K562 (cell line): Measurements from ENCODE around the gene RIMS3. TPM values are rescaled to one million over a fixed set of nuclear protein-coding genes. Genes with fewer than 3 reads are reported as not detected.

Experiments used
- ADNP ChIP-seq: fragments of 200-800 bp; sonication (Bioruptor generic); IDR thresholded peaks from 2 replicates; pipeline ENCODE4 v1.6.1; 2016; ENCODE audit warnings: missing genetic modification characterization, missing compliant biosample characterization
- ASH1L ChIP-seq: fragments of 450-650 bp; IDR thresholded peaks from 2 replicates; pipeline ENCODE4 v1.6.1; 2018; ENCODE audit warnings: borderline replicate concordance, mild to moderate bottlenecking, low read depth; ENCODE audit not compliant: partially characterized antibody
- BDP1 ChIP-seq: IDR thresholded peaks from 3 replicates; pipeline ENCODE4 v1.6.1; 2011; ENCODE audit not compliant: insufficient read length, insufficient read depth
- BRF1 ChIP-seq: IDR thresholded peaks from 3 replicates; pipeline ENCODE4 v1.6.1; 2011; ENCODE audit warnings: borderline replicate concordance, mild to moderate bottlenecking; ENCODE audit not compliant: insufficient read length; ENCODE audit errors: extremely low read depth
- CBX1 ChIP-seq: sonication (generic); IDR thresholded peaks from 2 replicates; pipeline ENCODE4 v1.6.1; 2016; ENCODE audit warnings: antibody characterized with exemption, low read depth, mild to moderate bottlenecking
- CBX2 ChIP-seq: fragments of 200-600 bp; sonication (generic); IDR thresholded peaks from one replicate; pipeline ENCODE4 v1.6.1; 2012; ENCODE audit warnings: mild to moderate bottlenecking, low read length, inconsistent platforms; ENCODE audit not compliant: insufficient read depth, poor library complexity, severe bottlenecking
- CCAR2 ChIP-seq: fragments of 200-400 bp; formaldehyde crosslinking; IDR thresholded peaks from 2 replicates; pipeline ENCODE4 v1.6.1; 2017; ENCODE audit warnings: mild to moderate bottlenecking, low read depth, low read length
- CHCHD3 ChIP-seq: fragments of 250-450 bp; sonication (Bioruptor Pico); IDR thresholded peaks from 2 replicates; pipeline ENCODE4 v2.1.2; 2022; ENCODE audit warnings: mild to moderate bottlenecking
- CHD4 ChIP-seq: fragments of 200-600 bp; sonication (generic); IDR thresholded peaks from 3 replicates; pipeline ENCODE4 v1.6.1; 2012; ENCODE audit warnings: low read depth, mild to moderate bottlenecking, mixed read lengths, low read length, inconsistent platforms; ENCODE audit not compliant: insufficient read depth, insufficient replicate concordance, poor library complexity, severe bottlenecking
- FIP1L1 ChIP-seq: fragments of 200-400 bp; formaldehyde crosslinking; IDR thresholded peaks from 2 replicates; pipeline ENCODE4 v1.6.1; 2018; ENCODE audit warnings: mild to moderate bottlenecking, low read depth, low read length; ENCODE audit not compliant: poor library complexity, severe bottlenecking
- GABPA ChIP-seq: fragments of 200-800 bp; sonication (Bioruptor generic); conservative IDR thresholded peaks from 2 replicates; pipeline ENCODE4 v1.6.1; 2016; ENCODE audit warnings: low read depth, missing genetic modification characterization, missing compliant biosample characterization
- HCFC1 ChIP-seq: IDR thresholded peaks from 2 replicates; pipeline ENCODE4 v1.6.1; 2012; ENCODE audit warnings: low read depth, low read length, improper control_type of control experiment
- HIVEP1 ChIP-seq: fragments of 250-450 bp; sonication (Bioruptor Pico); IDR thresholded peaks from 2 replicates; pipeline ENCODE4 v1.4.0; 2020; ENCODE audit warnings: mild to moderate bottlenecking
- KLF6 ChIP-seq: fragments of 250-450 bp; sonication (Bioruptor Pico); IDR thresholded peaks from 2 replicates; pipeline ENCODE4 v1.4.0; 2020; ENCODE audit warnings: mild to moderate bottlenecking, moderate library complexity, borderline replicate concordance
- MEF2A ChIP-seq: IDR thresholded peaks from 2 replicates; pipeline ENCODE4 v1.6.1; 2011; ENCODE audit warnings: low read depth, mild to moderate bottlenecking, low read length, moderate library complexity; ENCODE audit not compliant: control insufficient read depth
- MYC ChIP-seq, 2 experiments: fragments of 250-450 bp in 1 of 2; sonication (Bioruptor Pico) in 1 of 2; IDR thresholded peaks; 2 replicates each; pipeline versions ENCODE4 v1.5.1 to v1.6.1; 2012 to 2021; ENCODE audit warnings: low read depth in 2 of 2, borderline replicate concordance in 1 of 2, improper control_type of control experiment in 1 of 2, low read length in 1 of 2, mild to moderate bottlenecking in 1 of 2, moderate library complexity in 1 of 2
- NELFE ChIP-seq: IDR thresholded peaks from 2 replicates; pipeline ENCODE4 v1.6.1; 2011; ENCODE audit warnings: mild to moderate bottlenecking; ENCODE audit not compliant: insufficient read depth, insufficient read length
- NONO ChIP-seq, 2 experiments: fragments of 200-400 bp in 1 of 2; fragments of 450-650 bp in 1 of 2; formaldehyde crosslinking in 1 of 2; IDR thresholded peaks; 2 replicates each; pipeline ENCODE4 v1.6.1; 2017; ENCODE audit warnings: low read depth in 2 of 2, mild to moderate bottlenecking in 2 of 2, moderate library complexity in 2 of 2, low read length in 1 of 2
- PPARD ChIP-seq: fragments of 250-450 bp; sonication (Bioruptor Pico); IDR thresholded peaks from 2 replicates; pipeline ENCODE4 v1.8.0; 2022; ENCODE audit warnings: inconsistent platforms, mild to moderate bottlenecking, moderate library complexity
- SAFB ChIP-seq: fragments of 200-400 bp; formaldehyde crosslinking; IDR thresholded peaks from 2 replicates; pipeline ENCODE4 v1.6.1; 2017; ENCODE audit warnings: low read depth, low read length, borderline replicate concordance
- SMAD1 ChIP-seq: fragments of 150-350 bp; IDR thresholded peaks from 2 replicates; pipeline ENCODE4 v1.6.1; 2014; ENCODE audit warnings: low read length, low read depth; ENCODE audit not compliant: partially characterized antibody
- SMARCB1 ChIP-seq: IDR thresholded peaks from 2 replicates; pipeline ENCODE4 v1.6.1; 2011; ENCODE audit warnings: improper control_type of control experiment, low read depth; ENCODE audit not compliant: insufficient read length
- ZEB2 ChIP-seq: fragments of 450-650 bp; IDR thresholded peaks from 2 replicates; pipeline ENCODE4 v1.6.1; 2016
- ZNF507 ChIP-seq: conservative IDR thresholded peaks from 2 replicates; pipeline ENCODE4 v1.6.1; 2017; ENCODE audit warnings: missing genetic modification characterization, missing compliant biosample characterization
- polyA plus RNA-seq, 8 experiments: library from polyadenylated mRNA; depleted of rRNA in 4 of 8; stranded (reverse) in 5 of 8; unstranded in 3 of 8; fragments of >200 nt; fragmentation: Nextera tagmentation in 2 of 8; fragmentation: Illumina TruSeq in 1 of 8; extraction: Ambion mirVana in 2 of 8; extraction: Trizol in 1 of 8; gene quantifications; 2 replicates each; pipeline versions ENCODE4 v1.2.1 to v1.2.3, GENCODE V29; 2011 to 2014; ENCODE audit warnings: inconsistent platforms in 1 of 8, missing spikeins in 1 of 8
- total RNA-seq, 7 experiments: library from RNA; depleted of rRNA in 6 of 7; stranded (reverse); fragments of >200 nt in 6 of 7; fragmentation: Illumina TruSeq in 2 of 7; extraction: Trizol in 2 of 7; gene quantifications; 2 replicates each; pipeline versions ENCODE4 v1.2.1 to v1.2.3, GENCODE V29; 2011 to 2021; ENCODE audit warnings: low replicate concordance in 1 of 7
- TF ChIP-seq, protein P1 (sequence below): fragments of 450-650 bp; IDR thresholded peaks from 2 replicates; pipeline ENCODE4 v1.6.1; 2016
- TF ChIP-seq, protein P2 (sequence below): fragments of 450-650 bp; IDR thresholded peaks from 2 replicates; pipeline ENCODE4 v1.6.1; 2018; ENCODE audit not compliant: partially characterized antibody

The RIMS3 gene
- total and polyA plus RNA-seq, 9 of the 15 experiments (the other 6 are each of a cell fraction or from before 2014, with no cell fraction given) = 0.06 to 1.2 (median 0.59) TPM

DNA sequence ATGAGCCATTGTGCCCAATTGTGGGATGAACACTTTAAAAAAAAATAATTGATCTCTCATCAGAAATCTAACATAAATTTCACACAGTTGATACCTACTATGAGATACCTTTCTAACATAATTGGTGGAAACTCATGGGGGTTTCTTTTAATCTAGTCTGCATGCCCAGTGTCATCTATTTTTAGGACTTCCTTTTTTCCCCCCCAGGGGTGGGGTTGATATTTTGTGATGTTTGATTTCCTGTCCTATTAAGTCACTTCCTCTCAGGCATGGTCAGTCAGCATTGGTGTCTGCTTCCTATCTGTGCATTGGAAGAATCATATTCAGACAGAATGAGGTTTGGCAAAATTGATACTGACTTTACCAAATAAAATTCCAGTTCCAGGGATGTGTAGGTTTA lies 47.5 kb upstream of the RIMS3 start (continued):
- TF ChIP-seq, protein P1, sequence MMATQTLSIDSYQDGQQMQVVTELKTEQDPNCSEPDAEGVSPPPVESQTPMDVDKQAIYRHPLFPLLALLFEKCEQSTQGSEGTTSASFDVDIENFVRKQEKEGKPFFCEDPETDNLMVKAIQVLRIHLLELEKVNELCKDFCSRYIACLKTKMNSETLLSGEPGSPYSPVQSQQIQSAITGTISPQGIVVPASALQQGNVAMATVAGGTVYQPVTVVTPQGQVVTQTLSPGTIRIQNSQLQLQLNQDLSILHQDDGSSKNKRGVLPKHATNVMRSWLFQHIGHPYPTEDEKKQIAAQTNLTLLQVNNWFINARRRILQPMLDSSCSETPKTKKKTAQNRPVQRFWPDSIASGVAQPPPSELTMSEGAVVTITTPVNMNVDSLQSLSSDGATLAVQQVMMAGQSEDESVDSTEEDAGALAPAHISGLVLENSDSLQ = no peak
- TF ChIP-seq CCAR2 (no peak), CHD4 (no peak), MEF2A (peak; percentile 61; the same call in 1 of the 2 replicates), HCFC1 (no peak), NELFE (no peak), BRF1 (no peak), MYC (IDR thresholded peaks at IDR 0.05; ENCODE audit: low read depth, low read length) (no peak), MYC (CRISPR knock-in tag; IDR thresholded peaks at IDR 0.05; ENCODE audit: borderline replicate concordance, low read depth) (no peak), ZNF507 (no peak), CBX1 (no peak), FIP1L1 (no peak), CHCHD3 (no peak), SMARCB1 (no peak), SAFB (no peak), CBX2 (no peak), BDP1 (no peak), GABPA (tag) (peak; percentile 48; the same call in 1 of the 2 replicates), ZEB2 (no peak), SMAD1 (no peak), HIVEP1 (CRISPR knock-in tag) (no peak), KLF6 (CRISPR knock-in tag) (no peak), NONO (IDR thresholded peaks at IDR 0.05; ENCODE audit: low read depth in 2 of 2, low read length in 1 of 2) (no peak), PPARD (CRISPR knock-in tag) (no peak), ASH1L (no peak), ADNP (tag) (no peak)
- TF ChIP-seq, protein P2, sequence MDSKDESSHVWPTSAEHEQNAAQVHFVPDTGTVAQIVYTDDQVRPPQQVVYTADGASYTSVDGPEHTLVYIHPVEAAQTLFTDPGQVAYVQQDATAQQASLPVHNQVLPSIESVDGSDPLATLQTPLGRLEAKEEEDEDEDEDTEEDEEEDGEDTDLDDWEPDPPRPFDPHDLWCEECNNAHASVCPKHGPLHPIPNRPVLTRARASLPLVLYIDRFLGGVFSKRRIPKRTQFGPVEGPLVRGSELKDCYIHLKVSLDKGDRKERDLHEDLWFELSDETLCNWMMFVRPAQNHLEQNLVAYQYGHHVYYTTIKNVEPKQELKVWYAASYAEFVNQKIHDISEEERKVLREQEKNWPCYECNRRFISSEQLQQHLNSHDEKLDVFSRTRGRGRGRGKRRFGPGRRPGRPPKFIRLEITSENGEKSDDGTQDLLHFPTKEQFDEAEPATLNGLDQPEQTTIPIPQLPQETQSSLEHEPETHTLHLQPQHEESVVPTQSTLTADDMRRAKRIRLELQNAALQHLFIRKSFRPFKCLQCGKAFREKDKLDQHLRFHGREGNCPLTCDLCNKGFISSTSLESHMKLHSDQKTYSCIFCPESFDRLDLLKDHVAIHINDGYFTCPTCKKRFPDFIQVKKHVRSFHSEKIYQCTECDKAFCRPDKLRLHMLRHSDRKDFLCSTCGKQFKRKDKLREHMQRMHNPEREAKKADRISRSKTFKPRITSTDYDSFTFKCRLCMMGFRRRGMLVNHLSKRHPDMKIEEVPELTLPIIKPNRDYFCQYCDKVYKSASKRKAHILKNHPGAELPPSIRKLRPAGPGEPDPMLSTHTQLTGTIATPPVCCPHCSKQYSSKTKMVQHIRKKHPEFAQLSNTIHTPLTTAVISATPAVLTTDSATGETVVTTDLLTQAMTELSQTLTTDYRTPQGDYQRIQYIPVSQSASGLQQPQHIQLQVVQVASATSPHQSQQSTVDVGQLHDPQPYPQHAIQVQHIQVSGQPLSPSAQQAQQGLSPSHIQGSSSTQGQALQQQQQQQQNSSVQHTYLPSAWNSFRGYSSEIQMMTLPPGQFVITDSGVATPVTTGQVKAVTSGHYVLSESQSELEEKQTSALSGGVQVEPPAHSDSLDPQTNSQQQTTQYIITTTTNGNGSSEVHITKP = peak; percentile 61
